ENCODE results near the gene FLOT1. TPM values are rescaled to one million over a fixed set of nuclear protein-coding genes. Genes with fewer than 3 reads are reported as not detected.
A peak's percentile ranks its signal among the peaks of the same experiment; 100 is the strongest.

FLOT1 gene
- total RNA-seq, 1 donor from 2014 or later = 77.6 TPM

- peak overlapping the region; percentile 77 for H3K27ac ChIP-seq (ENCODE audit: low read depth, low read length)
- peak overlapping the region; percentile 60 for H3K9ac ChIP-seq (ENCODE audit: low read length)
- H3K4me2 ChIP-seq (ENCODE audit: low read length) = peak overlapping the region; percentile 43
- peaks cover 15% of the 10 kb centered on the region for H4K20me1 ChIP-seq (ENCODE audit: insufficient read depth, low read length)
- H3K4me1 Mint-ChIP-seq (ENCODE audit: low read depth, unreplicated experiment) = peaks cover 33% of the 10 kb centered on the region
- no peaks in the 10 kb centered on the region for H3K27me3 ChIP-seq (ENCODE audit: insufficient read depth, low read length)
- H3K27me3 Mint-ChIP-seq (ENCODE audit: low read depth, unreplicated experiment) = no peaks in the 10 kb centered on the region
- no peaks in the 10 kb centered on the region for H3K36me3 ChIP-seq (ENCODE audit: insufficient read depth, low read length)
- no peak for DNase-seq (ENCODE audit: low read depth)
- no peaks in the 10 kb centered on the region for H3K9me3 Mint-ChIP-seq (ENCODE audit: unreplicated experiment)
- no peak for TF ChIP-seq CTCF (IDR thresholded peaks at IDR 0.05; ENCODE audit: insufficient read depth, low read depth, low read length)
- H3K27ac Mint-ChIP-seq (ENCODE audit: unreplicated experiment) = peak overlapping the region; percentile 80
- H3K4me1 ChIP-seq (ENCODE audit: insufficient read depth, low read length) = peaks cover 42% of the 10 kb centered on the region
- FAIRE-seq = no peak
- no peak overlapping the region for H2AFZ ChIP-seq (ENCODE audit: low read depth, low read length)
- no peak overlapping the region for H3K4me3 ChIP-seq (ENCODE audit: insufficient read depth, low read depth, low read length)
- peaks cover 5% of the 10 kb centered on the region for H3K36me3 Mint-ChIP-seq (ENCODE audit: low read depth, unreplicated experiment)
- H3K9me3 ChIP-seq (ENCODE audit: insufficient read depth, low read depth, low read length) = no peaks in the 10 kb centered on the region
- no peak overlapping the region for H3K4me3 Mint-ChIP-seq (ENCODE audit: unreplicated experiment)
- H3K79me2 ChIP-seq (ENCODE audit: insufficient read depth, low read length) = peaks cover 20% of the 10 kb centered on the region
These were observed 4.8 kb upstream of the FLOT1 start for GRCh38 chr6:30747300-30747687.

- Histone ChIP-seq H4K20me1 (ENCODE audit: insufficient read depth, low read length) (peaks cover 33% of the 10 kb centered on the region), H3K4me3 (ENCODE audit: insufficient read depth, low read depth, low read length) (peak within 1 kb of the TSS; percentile 96), H3K4me1 (ENCODE audit: insufficient read depth, low read length) (peaks cover 41% of the 10 kb centered on the region), H3K4me2 (ENCODE audit: low read length) (peak within 1 kb of the TSS; percentile 84), H3K9ac (ENCODE audit: low read length) (peak within 1 kb of the TSS; percentile 97), H3K27me3 (ENCODE audit: insufficient read depth, low read length) (no peaks in the 10 kb centered on the region), H3K27ac (ENCODE audit: low read depth, low read length) (peak within 1 kb of the TSS; percentile 94), H3K79me2 (ENCODE audit: insufficient read depth, low read length) (peaks cover 45% of the 10 kb centered on the region), H3K9me3 (ENCODE audit: insufficient read depth, low read depth, low read length) (no peaks in the 10 kb centered on the region), H2AFZ (ENCODE audit: low read depth, low read length) (no peak within 1 kb of the TSS), H3K36me3 (ENCODE audit: insufficient read depth, low read length) (peaks cover 2% of the 10 kb centered on the region)
- H3K4me1 Mint-ChIP-seq (ENCODE audit: low read depth, unreplicated experiment) = peaks cover 37% of the 10 kb centered on the region
- H3K27me3 Mint-ChIP-seq (ENCODE audit: low read depth, unreplicated experiment) = no peaks in the 10 kb centered on the region
- H3K36me3 Mint-ChIP-seq (ENCODE audit: low read depth, unreplicated experiment) = peaks cover 15% of the 10 kb centered on the region
- H3K27ac Mint-ChIP-seq (ENCODE audit: unreplicated experiment) = peak within 1 kb of the TSS; percentile 99
- DNase-seq (ENCODE audit: low read depth) = peak; percentile 90
- no peak for FAIRE-seq
- H3K9me3 Mint-ChIP-seq (ENCODE audit: unreplicated experiment) = no peaks in the 10 kb centered on the region
- peak within 1 kb of the TSS; percentile 100 for H3K4me3 Mint-ChIP-seq (ENCODE audit: unreplicated experiment)
- no peak for TF ChIP-seq EZH2 (IDR thresholded peaks at IDR 0.05; ENCODE audit: insufficient read depth, low read length)
- no peak for TF ChIP-seq CTCF (IDR thresholded peaks at IDR 0.05; ENCODE audit: insufficient read depth, low read depth, low read length)
These were observed 1.7 kb upstream of the FLOT1 start, which contains the start of gene IER3 for GRCh38 chr6:30744054-30744805. Gene IER3 (minus strand): TSS chr6:30744547. CDS start chr6:30744518, 29 bp downstream.
